ENCODE data around the gene MAT1A. TPM values are rescaled to one million over a fixed set of nuclear protein-coding genes. Genes with fewer than 3 reads are reported as not detected.

Gene MAT1A
- total and polyA plus RNA-seq, 9 donors, result 0.72 to 7.7 (median 1.5) TPM

DNA sequence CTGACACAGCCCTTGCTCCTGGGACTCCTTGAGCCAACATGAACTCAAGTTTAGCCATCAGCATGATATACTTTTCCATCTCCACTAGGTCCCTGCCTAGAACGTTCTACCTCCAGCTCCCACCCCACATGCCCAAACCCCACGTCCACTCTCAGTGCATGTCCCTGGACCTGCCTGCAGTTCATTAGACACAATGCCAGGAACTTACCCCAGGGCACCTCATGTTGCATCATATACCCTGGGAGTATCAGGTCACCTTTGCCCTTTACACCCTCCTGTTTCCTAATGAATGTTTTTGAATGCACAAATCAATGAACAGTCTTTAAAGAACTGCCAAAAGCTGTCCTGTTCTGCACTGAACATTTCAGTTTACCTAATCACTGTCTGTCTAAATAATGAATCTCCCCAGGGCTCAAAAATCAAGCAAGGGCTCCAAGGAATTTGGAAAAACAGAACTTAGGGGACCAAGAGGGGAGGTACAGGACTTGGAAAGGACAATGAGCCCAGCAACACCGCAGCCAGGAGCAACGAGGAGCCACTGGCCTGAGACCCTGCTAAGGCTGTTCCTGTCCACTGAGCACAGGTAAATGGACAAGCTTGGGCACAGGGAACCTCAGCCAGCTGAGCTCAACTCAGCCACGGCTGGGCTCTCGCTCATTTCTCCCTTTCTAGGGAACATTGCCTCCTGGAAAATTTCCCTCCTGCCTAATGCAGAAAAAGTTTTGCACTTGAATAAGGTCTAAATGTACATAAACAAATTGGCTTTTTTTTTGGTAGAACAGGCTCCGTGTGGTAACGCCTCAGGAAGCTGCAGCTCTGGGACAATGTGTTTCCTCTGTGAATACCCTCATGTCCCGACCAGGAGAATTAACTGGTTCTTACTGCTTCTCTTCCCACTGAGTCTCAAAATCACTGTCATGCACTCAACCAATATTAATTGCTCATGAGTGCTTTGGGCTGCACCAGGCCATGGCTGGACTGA lies 7.4 kb downstream of the MAT1A start:
- 50 to 60% (median 55%) methylated on average over 9 of the region's 9 CpGs for WGBS, 3 donors
- no peak for TF ChIP-seq POLR2A (IDR thresholded peaks at IDR 0.05)
- no peak for TF ChIP-seq EP300 (IDR thresholded peaks at IDR 0.05)
- TF ChIP-seq, protein P1, sequence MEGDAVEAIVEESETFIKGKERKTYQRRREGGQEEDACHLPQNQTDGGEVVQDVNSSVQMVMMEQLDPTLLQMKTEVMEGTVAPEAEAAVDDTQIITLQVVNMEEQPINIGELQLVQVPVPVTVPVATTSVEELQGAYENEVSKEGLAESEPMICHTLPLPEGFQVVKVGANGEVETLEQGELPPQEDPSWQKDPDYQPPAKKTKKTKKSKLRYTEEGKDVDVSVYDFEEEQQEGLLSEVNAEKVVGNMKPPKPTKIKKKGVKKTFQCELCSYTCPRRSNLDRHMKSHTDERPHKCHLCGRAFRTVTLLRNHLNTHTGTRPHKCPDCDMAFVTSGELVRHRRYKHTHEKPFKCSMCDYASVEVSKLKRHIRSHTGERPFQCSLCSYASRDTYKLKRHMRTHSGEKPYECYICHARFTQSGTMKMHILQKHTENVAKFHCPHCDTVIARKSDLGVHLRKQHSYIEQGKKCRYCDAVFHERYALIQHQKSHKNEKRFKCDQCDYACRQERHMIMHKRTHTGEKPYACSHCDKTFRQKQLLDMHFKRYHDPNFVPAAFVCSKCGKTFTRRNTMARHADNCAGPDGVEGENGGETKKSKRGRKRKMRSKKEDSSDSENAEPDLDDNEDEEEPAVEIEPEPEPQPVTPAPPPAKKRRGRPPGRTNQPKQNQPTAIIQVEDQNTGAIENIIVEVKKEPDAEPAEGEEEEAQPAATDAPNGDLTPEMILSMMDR (IDR thresholded peaks at IDR 0.05), result no peak
- intact Hi-C loops (cut with DNase I), result no loop called here
- no peak overlapping the region for H3K27ac ChIP-seq
- H3K4me3 ChIP-seq, result no peak overlapping the region
- no peaks in the 10 kb centered on the region for H3K27me3 ChIP-seq
- no peak for DNase-seq
- H3K4me1 ChIP-seq (ENCODE audit: insufficient read depth), result peaks cover 6% of the 10 kb centered on the region
- no peaks in the 10 kb centered on the region for H3K36me3 ChIP-seq
- H3K9me3 ChIP-seq, result no peaks in the 10 kb centered on the region

DNA sequence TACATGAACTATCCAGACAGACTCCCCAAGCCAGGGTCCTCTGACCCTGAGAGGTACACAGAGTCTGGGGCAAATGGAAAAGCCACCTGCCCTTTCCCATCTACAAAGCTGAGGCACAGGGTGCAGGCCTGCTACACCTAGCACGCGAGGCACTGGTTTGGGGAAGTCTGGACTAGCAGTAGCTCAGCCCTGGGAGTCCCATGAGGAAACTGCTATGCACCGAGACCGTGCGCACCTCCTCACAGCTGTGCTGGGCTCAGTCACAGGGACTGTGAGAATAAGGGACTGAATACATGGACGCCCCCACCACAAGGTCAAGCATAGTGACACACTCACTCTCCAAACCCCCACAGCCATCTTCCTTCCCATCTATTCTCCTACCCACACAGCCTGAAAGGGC lies 8.2 kb downstream of the MAT1A start:
- WGBS, 3 donors, result 83 to 86% (median 84%) methylated on average over 4 to 6 of the region's 6 CpGs
- intact Hi-C loops (cut with DNase I), result no loop called here

DNA sequence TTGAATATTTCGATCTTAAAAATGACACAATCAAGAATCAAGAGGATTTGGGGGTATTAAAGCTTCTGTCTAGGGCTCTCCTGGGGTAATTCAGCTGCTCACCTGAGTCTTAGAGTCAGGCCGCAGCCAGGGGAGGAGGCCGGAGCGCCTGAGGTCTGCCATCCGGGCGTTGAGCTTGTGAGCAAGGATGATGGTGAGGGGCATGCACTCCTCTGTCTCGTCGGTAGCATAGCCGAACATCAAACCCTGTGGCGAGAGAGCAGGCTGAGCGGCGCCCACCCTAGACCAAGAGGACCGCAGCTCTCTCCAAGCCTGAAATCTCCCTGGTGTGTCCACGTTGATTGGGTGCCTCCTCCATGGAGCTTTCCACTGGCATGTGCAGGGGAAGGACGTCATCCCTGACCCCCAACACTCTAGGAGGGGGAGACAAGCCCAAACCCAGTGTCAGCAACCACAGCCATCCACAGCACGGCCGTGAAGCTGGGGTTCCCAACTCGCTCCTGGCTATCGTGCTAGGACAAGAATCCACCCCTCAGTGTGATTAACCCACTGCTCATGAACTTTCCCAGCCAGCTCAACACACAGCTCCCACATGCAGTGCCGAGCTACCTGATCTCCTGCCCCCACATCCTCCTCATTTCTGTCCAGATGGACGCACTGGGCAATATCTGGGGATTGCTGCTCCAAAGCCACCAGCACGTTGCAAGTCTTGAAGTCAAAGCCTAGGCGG lies 9.2 kb downstream of the MAT1A start:
- Histone ChIP-seq H3K4me1 (ENCODE audit: insufficient read depth) (peaks cover 7% of the 10 kb centered on the region), H3K27me3 (no peaks in the 10 kb centered on the region), H3K4me3 (no peak overlapping the region), H3K36me3 (no peaks in the 10 kb centered on the region), H3K9me3 (no peaks in the 10 kb centered on the region), H3K27ac (peak overlapping the region in 1 of 2 donors; percentile 19)
- no peak for DNase-seq
- TF ChIP-seq EP300 (IDR thresholded peaks at IDR 0.05) (no peak), POLR2A (IDR thresholded peaks at IDR 0.05) (no peak)
- TF ChIP-seq, protein P1 (IDR thresholded peaks at IDR 0.05), result no peak
- WGBS, 3 donors, result 85 to 92% (median 87%) methylated on average over 23 of the region's 23 CpGs
- intact Hi-C loops (cut with DNase I), result no loop called here

More for the DNA sequence above, 8.2 kb downstream of the MAT1A start:
- H3K9me3 ChIP-seq, result no peaks in the 10 kb centered on the region
- no peak for DNase-seq
- H3K4me3 ChIP-seq, result no peak overlapping the region
- H3K4me1 ChIP-seq (ENCODE audit: insufficient read depth), result peaks cover 7% of the 10 kb centered on the region
- H3K36me3 ChIP-seq, result no peaks in the 10 kb centered on the region
- TF ChIP-seq, protein P1 (IDR thresholded peaks at IDR 0.05), result no peak
- no peak for TF ChIP-seq EP300 (IDR thresholded peaks at IDR 0.05)
- TF ChIP-seq POLR2A (IDR thresholded peaks at IDR 0.05), result no peak
- no peak overlapping the region for H3K27ac ChIP-seq
- H3K27me3 ChIP-seq, result no peaks in the 10 kb centered on the region

DNA sequence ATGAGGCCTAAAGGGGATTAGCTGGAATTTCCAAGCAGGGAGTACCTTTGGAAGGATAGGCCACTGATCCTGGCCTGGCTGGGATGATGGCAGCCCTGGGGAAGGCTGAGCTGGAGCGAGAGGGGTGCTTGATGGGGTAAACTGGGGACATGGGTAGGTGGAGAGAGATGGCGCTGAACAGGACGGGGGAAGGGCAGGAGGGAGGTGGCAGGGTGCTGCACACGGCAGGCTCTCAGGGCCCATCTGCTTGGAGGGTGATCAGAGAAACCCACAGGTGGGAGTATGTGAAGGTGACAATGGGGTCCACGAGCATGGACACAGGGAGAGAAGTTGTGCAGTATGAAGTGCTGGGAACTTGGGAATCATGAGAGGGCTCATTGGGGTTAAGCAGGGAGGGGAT lies 10.3 kb downstream of the MAT1A start:
- H3K27ac ChIP-seq, result peak overlapping the region in 1 of 2 donors; percentile 57
- 86 to 90% (median 87%) methylated on average over 5 of the region's 5 CpGs for WGBS, 3 donors

More for the DNA sequence above, 10.3 kb downstream of the MAT1A start:
- TF ChIP-seq, protein P1 (IDR thresholded peaks at IDR 0.05), result no peak
- TF ChIP-seq EP300 (IDR thresholded peaks at IDR 0.05) (no peak), POLR2A (IDR thresholded peaks at IDR 0.05) (no peak)
- no peak for DNase-seq
- no peak overlapping the region for H3K4me3 ChIP-seq
- no peaks in the 10 kb centered on the region for H3K27me3 ChIP-seq
- intact Hi-C loops (cut with DNase I), result no loop called here
- H3K9me3 ChIP-seq, result no peaks in the 10 kb centered on the region
- H3K4me1 ChIP-seq (ENCODE audit: insufficient read depth), result peaks cover 7% of the 10 kb centered on the region
- H3K36me3 ChIP-seq, result no peaks in the 10 kb centered on the region
